SK-N-SH (cell line): Measurements from ENCODE around the gene FMNL2. TPM values are rescaled to one million over a fixed set of nuclear protein-coding genes. Genes with fewer than 3 reads are reported as not detected.

Experiments
- CTCF ChIA-PET: fragments of 300-600, 350-600 bp; formaldehyde crosslinking; extraction: SDS; loops from one replicate; lab custom pipeline; 2021; lab: Yijun Ruan, JAX
- POLR2A ChIA-PET: fragments of 350-600 bp; sonication (Branson Sonifier 250); formaldehyde crosslinking; extraction: SDS; loops from one replicate; lab custom pipeline; 2020; ENCODE audit warnings: antibody characterized with exemption, inconsistent platforms; lab: Yijun Ruan, JAX
- DNase-seq: peaks from one replicate; pipeline ENCODE4 v3.0.0; 2012
- H2AFZ ChIP-seq: fragments of 200-600 bp; sonication (generic); 2 replicates; pipeline ENCODE4 v1.8.1; 2016; ENCODE audit warnings: antibody characterized with exemption, mild to moderate bottlenecking, low read depth
- H3F3A ChIP-seq: fragments of 200-600 bp; sonication (generic); replicated peaks from 2 replicates; pipeline ENCODE3; 2016; ENCODE audit warnings: antibody characterized with exemption, mild to moderate bottlenecking; ENCODE audit not compliant: insufficient read depth
- H3K27ac ChIP-seq, 2 experiments: fragments of 200-500 bp in 1 of 2; fragments of 200-600 bp in 1 of 2; sonication (Bioruptor generic) in 1 of 2; sonication (generic), shearing (Covaris generic) in 1 of 2; 2 replicates each; pipeline versions ENCODE4 v1.5.1 to v1.6.1; 2014 to 2016; ENCODE audit warnings: low read depth in 2 of 2, inconsistent platforms in 1 of 2, low read length in 1 of 2, mild to moderate bottlenecking in 1 of 2, mixed read lengths in 1 of 2
- H3K27me3 ChIP-seq: fragments of 200-600 bp; sonication (generic), shearing (Covaris generic); 2 replicates; pipeline ENCODE4 v1.6.1; 2016; ENCODE audit warnings: mixed run types; ENCODE audit not compliant: insufficient read depth
- H3K36me3 ChIP-seq, 2 experiments: fragments of 200-500 bp in 1 of 2; fragments of 200-600 bp in 1 of 2; sonication (Bioruptor generic) in 1 of 2; sonication (generic) in 1 of 2; replicated peaks in 1 of 2; 2 replicates each; pipeline versions ENCODE3 to v1.5.1; 2014 to 2016; ENCODE audit warnings: low read length in 1 of 2, mild to moderate bottlenecking in 1 of 2; ENCODE audit not compliant: insufficient read depth in 2 of 2, control insufficient read depth in 1 of 2
- H3K4me1 ChIP-seq, 2 experiments: fragments of 200-500 bp in 1 of 2; fragments of 200-600 bp in 1 of 2; sonication (Bioruptor generic) in 1 of 2; sonication (generic), shearing (Covaris generic) in 1 of 2; 2 replicates each; pipeline versions ENCODE4 v1.5.1 to v1.6.1; 2014 to 2016; ENCODE audit warnings: low read depth in 1 of 2, low read length in 1 of 2, mixed run types in 1 of 2; ENCODE audit not compliant: insufficient read depth in 2 of 2, control insufficient read depth in 1 of 2
- H3K4me2 ChIP-seq: fragments of 200-600 bp; sonication (generic), shearing (Covaris generic); 2 replicates; pipeline ENCODE4 v1.6.1; 2017; ENCODE audit warnings: mixed run types
- H3K4me3 ChIP-seq, 2 experiments: fragments of 200-500 bp in 1 of 2; fragments of 200-600 bp in 1 of 2; sonication (Bioruptor generic) in 1 of 2; sonication (generic), shearing (Covaris generic) in 1 of 2; 2 replicates each; pipeline versions ENCODE4 v1.5.1 to v1.8.1; 2014 to 2016; ENCODE audit warnings: low read depth in 2 of 2, inconsistent platforms in 1 of 2, low read length in 1 of 2, mild to moderate bottlenecking in 1 of 2, mixed read lengths in 1 of 2, moderate library complexity in 1 of 2
- H3K79me2 ChIP-seq: fragments of 200-600 bp; sonication (generic); 2 replicates; pipeline ENCODE4 v1.8.1; 2017; ENCODE audit warnings: mild to moderate bottlenecking; ENCODE audit not compliant: insufficient read depth
- H3K9ac ChIP-seq: fragments of 200-600 bp; sonication (generic); 2 replicates; pipeline ENCODE4 v1.6.1; 2017; ENCODE audit warnings: mixed run types
- H3K9me2 ChIP-seq: fragments of 200-600 bp; sonication (generic); 2 replicates; pipeline ENCODE4 v1.6.1; 2017; ENCODE audit warnings: mixed run types
- H3K9me3 ChIP-seq: fragments of 200-600 bp; sonication (generic); 2 replicates; pipeline ENCODE4 v1.6.1; 2017; ENCODE audit warnings: mixed run types, mild to moderate bottlenecking, moderate library complexity
- H4K20me1 ChIP-seq: fragments of 200-600 bp; sonication (generic); 2 replicates; pipeline ENCODE4 v1.6.1; 2017; ENCODE audit warnings: mild to moderate bottlenecking, mixed run types; ENCODE audit not compliant: insufficient read depth
- EP300 ChIP-seq, 2 experiments: IDR thresholded peaks; 2 replicates each; pipeline versions ENCODE4 v1.4.0 to v1.6.1; 2012; ENCODE audit warnings: borderline replicate concordance in 1 of 2, low read depth in 1 of 2, low read length in 1 of 2
- FOSL2 ChIP-seq: IDR thresholded peaks from 2 replicates; pipeline ENCODE4 v1.4.0; 2012; ENCODE audit warnings: low read depth, mild to moderate bottlenecking, moderate library complexity, borderline replicate concordance
- FOXJ3 ChIP-seq: sonication (generic); formaldehyde crosslinking; IDR thresholded peaks from 2 replicates; pipeline ENCODE4 v1.5.1; 2020; ENCODE audit warnings: mild to moderate bottlenecking, missing genetic modification reagents
- FOXM1 ChIP-seq: IDR thresholded peaks from 2 replicates; pipeline ENCODE4 v1.4.0; 2012; ENCODE audit warnings: low read depth, mild to moderate bottlenecking
- GATA2 ChIP-seq: sonication (generic); formaldehyde crosslinking; IDR thresholded peaks from 2 replicates; pipeline ENCODE4 v1.5.0; 2020; ENCODE audit warnings: mild to moderate bottlenecking, missing genetic modification reagents
- MXI1 ChIP-seq: IDR thresholded peaks from 2 replicates; pipeline ENCODE4 v1.6.1; 2012; ENCODE audit warnings: mild to moderate bottlenecking, low read depth, low read length, improper control_type of control experiment
- NFIC ChIP-seq: IDR thresholded peaks from 2 replicates; pipeline ENCODE4 v1.4.0; 2012; ENCODE audit warnings: borderline replicate concordance
- NRF1 ChIP-seq: IDR thresholded peaks from 2 replicates; pipeline ENCODE4 v1.6.1; 2012; ENCODE audit warnings: low read depth, mild to moderate bottlenecking, low read length
- RAD21 ChIP-seq: IDR thresholded peaks from 2 replicates; pipeline ENCODE4 v1.6.1; 2012; ENCODE audit warnings: mild to moderate bottlenecking, low read length
- RCOR1 ChIP-seq: fragments of 150-350 bp; IDR thresholded peaks from 2 replicates; pipeline ENCODE4 v1.6.1; 2017; ENCODE audit warnings: antibody characterized with exemption, low read length
- RFX5 ChIP-seq: IDR thresholded peaks from 2 replicates; pipeline ENCODE4 v1.6.1; 2012; ENCODE audit warnings: mild to moderate bottlenecking, improper control_type of control experiment, low read length
- SIN3A ChIP-seq: IDR thresholded peaks from 2 replicates; pipeline ENCODE4 v1.6.1; 2012; ENCODE audit warnings: low read depth, mild to moderate bottlenecking, low read length, moderate library complexity, borderline replicate concordance
- TCF12 ChIP-seq: IDR thresholded peaks from 2 replicates; pipeline ENCODE4 v1.4.0; 2012
- TEAD4 ChIP-seq: IDR thresholded peaks from 2 replicates; pipeline ENCODE4 v1.4.0; 2012; ENCODE audit warnings: mild to moderate bottlenecking, borderline replicate concordance; ENCODE audit not compliant: insufficient read depth
- WGBS: methylation state at CpG from one replicate; pipeline ENCODE4 v1.1.6; 2017; ENCODE audit warnings: low lambda C conversion rate; 5-methylcytosine and 5-hydroxymethylcytosine counted together
- polyA plus RNA-seq, 3 experiments: library from polyadenylated mRNA; depleted of rRNA; stranded (reverse); fragments of >200 nt; gene quantifications; 2 replicates each; pipeline ENCODE4 v1.2.3, GENCODE V29; 2012
- TF ChIP-seq, protein P1 (sequence below): IDR thresholded peaks from 2 replicates; pipeline ENCODE4 v1.4.0; 2012; ENCODE audit warnings: low read depth
- TF ChIP-seq, protein P2 (sequence below): fragments of 150-350 bp; IDR thresholded peaks from 2 replicates; pipeline ENCODE4 v1.6.1; 2017; ENCODE audit warnings: antibody characterized with exemption, low read length, low read depth, borderline replicate concordance
- TF ChIP-seq, protein P3 (sequence below): IDR thresholded peaks from 2 replicates; pipeline ENCODE4; 2012
- TF ChIP-seq, protein P4 (sequence below): fragments of 150-350 bp; IDR thresholded peaks from 2 replicates; pipeline ENCODE4 v1.6.1; 2016; ENCODE audit warnings: mild to moderate bottlenecking, low read depth, low read length

The FMNL2 gene
- polyA plus RNA-seq, 1 of the 3 experiments (the other 2 are of a cell fraction): 14.5 TPM

DNA sequence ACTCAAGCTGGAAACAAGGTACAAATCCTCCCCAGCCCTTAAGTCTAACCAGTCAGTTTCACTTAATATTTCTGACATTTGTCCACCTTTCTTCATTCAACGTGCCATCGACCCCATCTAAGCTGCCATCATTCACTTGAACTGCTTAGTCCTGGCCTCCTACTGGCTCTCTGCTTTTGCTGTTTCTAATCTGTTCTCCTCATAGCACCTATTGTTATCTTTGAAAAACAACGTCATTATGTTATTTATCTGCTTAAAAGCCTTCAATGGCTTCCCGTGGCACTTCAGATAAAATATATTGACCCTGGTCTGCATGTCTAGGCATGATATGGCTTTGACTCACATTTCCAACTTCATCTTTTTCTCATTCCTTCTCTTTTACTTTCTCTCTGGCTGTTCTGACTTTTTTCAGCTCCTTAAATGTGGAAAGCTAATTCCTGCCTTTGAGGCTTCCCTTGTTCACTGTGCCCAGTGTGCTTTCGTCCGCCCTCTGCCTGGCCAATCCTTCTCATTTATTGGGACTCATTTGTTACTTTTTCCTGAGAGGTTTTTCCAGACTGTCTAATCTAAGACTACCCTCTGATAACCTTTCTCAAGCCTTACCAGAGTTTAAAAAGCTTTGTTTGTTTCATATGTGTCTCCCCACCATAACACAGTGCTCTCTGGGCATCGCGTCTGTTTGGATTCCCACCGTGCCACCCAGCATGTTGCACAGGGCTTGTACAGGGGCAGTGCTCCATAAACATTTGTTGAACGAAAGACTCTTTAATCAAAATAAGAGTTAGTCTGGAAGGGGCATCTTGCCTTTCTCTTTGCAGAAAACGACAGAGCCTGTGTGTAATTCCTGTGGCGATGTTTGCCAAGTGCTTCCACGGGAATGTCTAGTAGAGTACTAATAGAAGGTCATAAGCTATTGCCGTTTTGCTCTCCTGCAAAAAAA is 183.9 kb downstream of the FMNL2 start:
- Histone ChIP-seq H3K4me1 (peaks cover 4 to 18% of the 10 kb centered on the region in 2 experiments; a peak in 3 of 4 replicates), H3K36me3 (no peaks in the 10 kb centered on the region), H3K79me2 (peaks cover 13% of the 10 kb centered on the region; the same call in 1 of the 2 replicates), H3K9me2 (no peaks in the 10 kb centered on the region), H4K20me1 (peaks cover 4% of the 10 kb centered on the region; the same call in 1 of the 2 replicates), H3K4me3 (no peak overlapping the region), H3K4me2 (no peak overlapping the region), H3K9me3 (no peaks in the 10 kb centered on the region), H3K9ac (no peak overlapping the region)
- no peak for DNase-seq
- TF ChIP-seq, protein P1, sequence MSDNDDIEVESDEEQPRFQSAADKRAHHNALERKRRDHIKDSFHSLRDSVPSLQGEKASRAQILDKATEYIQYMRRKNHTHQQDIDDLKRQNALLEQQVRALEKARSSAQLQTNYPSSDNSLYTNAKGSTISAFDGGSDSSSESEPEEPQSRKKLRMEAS: no peak
- no peak for TF ChIP-seq RFX5
- no peak for TF ChIP-seq FOXM1
- TF ChIP-seq GATA2: no peak
- no peak for TF ChIP-seq MXI1
- TF ChIP-seq NRF1: no peak
- TF ChIP-seq, protein P2, sequence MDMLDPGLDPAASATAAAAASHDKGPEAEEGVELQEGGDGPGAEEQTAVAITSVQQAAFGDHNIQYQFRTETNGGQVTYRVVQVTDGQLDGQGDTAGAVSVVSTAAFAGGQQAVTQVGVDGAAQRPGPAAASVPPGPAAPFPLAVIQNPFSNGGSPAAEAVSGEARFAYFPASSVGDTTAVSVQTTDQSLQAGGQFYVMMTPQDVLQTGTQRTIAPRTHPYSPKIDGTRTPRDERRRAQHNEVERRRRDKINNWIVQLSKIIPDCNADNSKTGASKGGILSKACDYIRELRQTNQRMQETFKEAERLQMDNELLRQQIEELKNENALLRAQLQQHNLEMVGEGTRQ: no peak
- TF ChIP-seq EP300 (IDR thresholded peaks at IDR 0.05; ENCODE audit: borderline replicate concordance in 1 of 2, low read depth in 1 of 2, low read length in 1 of 2): no peak
- no peak for TF ChIP-seq FOXJ3 (CRISPR knock-in tag)
- TF ChIP-seq, protein P3, sequence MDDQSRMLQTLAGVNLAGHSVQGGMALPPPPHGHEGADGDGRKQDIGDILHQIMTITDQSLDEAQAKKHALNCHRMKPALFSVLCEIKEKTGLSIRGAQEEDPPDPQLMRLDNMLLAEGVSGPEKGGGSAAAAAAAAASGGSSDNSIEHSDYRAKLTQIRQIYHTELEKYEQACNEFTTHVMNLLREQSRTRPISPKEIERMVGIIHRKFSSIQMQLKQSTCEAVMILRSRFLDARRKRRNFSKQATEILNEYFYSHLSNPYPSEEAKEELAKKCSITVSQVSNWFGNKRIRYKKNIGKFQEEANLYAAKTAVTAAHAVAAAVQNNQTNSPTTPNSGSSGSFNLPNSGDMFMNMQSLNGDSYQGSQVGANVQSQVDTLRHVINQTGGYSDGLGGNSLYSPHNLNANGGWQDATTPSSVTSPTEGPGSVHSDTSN: no peak
- no peak for TF ChIP-seq RCOR1
- TF ChIP-seq NFIC: no peak
- TF ChIP-seq, protein P4, sequence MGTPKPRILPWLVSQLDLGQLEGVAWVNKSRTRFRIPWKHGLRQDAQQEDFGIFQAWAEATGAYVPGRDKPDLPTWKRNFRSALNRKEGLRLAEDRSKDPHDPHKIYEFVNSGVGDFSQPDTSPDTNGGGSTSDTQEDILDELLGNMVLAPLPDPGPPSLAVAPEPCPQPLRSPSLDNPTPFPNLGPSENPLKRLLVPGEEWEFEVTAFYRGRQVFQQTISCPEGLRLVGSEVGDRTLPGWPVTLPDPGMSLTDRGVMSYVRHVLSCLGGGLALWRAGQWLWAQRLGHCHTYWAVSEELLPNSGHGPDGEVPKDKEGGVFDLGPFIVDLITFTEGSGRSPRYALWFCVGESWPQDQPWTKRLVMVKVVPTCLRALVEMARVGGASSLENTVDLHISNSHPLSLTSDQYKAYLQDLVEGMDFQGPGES: no peak
- no peak for TF ChIP-seq FOSL2
- no peak for TF ChIP-seq SIN3A
- TF ChIP-seq TCF12: no peak
- TF ChIP-seq TEAD4: no peak
- TF ChIP-seq RAD21: no peak
- TF ChIP-seq, all 33 proteins: peak for 0
- Histone ChIP-seq H3K27me3 (no peaks in the 10 kb centered on the region), H3K27ac (no peak overlapping the region), H3F3A (peaks cover 27% of the 10 kb centered on the region), H2AFZ (no peak overlapping the region)
- ChIA-PET CTCF (interaction anchor here (1.6 kb wide), 1 partner anchor 174 kb away, joined by 3 read pairs; no protein-coding TSS in a partner anchor), POLR2A (no interaction called here)
- 88% methylated on average over 14 of the region's 14 CpGs for WGBS
